GM19455 (cell line): Measurements from ENCODE around the gene TREML1.
"Not testable (repeated sequence)": the region's sequence is repeated elsewhere in the genome, so short reads cannot be mapped to it uniquely, and the experiment has no call there.

Experiments
- ATAC-seq: cut with Tn5 transposase; IDR thresholded peaks from one replicate; pipeline ENCODE4 v1.9.1; 2021; ENCODE audit not compliant: unreplicated experiment

TREML1 gene, protein sequence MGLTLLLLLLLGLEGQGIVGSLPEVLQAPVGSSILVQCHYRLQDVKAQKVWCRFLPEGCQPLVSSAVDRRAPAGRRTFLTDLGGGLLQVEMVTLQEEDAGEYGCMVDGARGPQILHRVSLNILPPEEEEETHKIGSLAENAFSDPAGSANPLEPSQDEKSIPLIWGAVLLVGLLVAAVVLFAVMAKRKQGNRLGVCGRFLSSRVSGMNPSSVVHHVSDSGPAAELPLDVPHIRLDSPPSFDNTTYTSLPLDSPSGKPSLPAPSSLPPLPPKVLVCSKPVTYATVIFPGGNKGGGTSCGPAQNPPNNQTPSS

DNA sequence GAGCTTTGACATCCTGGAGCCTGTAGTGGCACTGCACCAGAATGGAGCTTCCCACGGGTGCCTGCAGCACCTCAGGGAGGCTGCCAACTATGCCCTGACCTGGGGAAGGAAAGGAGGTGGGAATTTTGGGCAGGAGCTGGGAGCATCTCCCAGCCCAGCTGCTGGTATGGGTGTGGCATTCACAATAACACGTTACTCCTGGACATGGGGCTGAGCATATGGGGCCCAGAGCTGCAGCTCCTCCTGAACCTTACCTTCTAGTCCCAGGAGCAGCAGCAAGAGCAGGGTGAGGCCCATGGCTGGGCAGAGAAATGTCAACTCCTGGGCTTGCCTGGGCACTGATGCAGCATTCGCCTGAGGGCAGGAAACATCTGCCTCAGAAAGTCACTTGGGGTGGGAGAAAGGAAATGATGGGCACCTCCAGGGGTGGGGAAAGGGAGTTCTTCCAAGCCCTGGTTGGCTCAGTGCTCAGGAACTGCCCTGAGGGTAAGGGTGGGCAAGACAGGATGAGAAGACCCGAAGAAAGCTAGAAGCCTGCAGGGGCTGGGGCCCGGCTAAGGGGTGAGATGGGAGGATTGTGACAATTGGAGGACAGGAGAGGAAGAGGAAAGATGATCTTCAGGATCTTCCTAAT, at the start of gene TREML1:
TSS of gene TREML1 (minus strand) at position 356 of the 634 bp plus-strand sequence. CDS start at position 297, 59 bp downstream.
- ATAC-seq = no peak

DNA sequence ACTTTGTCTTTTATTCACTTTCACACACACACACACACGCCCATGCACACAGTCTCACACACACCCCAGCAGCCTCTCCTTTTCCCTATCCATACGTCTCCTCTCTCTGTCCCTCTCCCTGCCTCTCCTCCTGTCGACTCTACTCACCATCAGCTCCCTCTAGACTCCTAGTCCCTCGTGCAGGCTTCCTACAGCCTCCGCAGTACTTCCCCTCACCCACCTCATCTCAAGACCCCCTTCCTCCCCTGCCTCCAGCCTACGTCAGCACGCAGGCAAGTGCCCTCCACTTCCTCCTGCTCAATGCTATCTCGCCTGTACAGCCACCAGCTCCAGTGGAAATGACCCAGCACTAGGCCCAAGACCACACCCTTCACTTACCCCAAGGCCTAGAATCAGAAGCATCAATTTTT, 47.6 kb upstream of the TREML1 start:
- no peak for ATAC-seq

DNA sequence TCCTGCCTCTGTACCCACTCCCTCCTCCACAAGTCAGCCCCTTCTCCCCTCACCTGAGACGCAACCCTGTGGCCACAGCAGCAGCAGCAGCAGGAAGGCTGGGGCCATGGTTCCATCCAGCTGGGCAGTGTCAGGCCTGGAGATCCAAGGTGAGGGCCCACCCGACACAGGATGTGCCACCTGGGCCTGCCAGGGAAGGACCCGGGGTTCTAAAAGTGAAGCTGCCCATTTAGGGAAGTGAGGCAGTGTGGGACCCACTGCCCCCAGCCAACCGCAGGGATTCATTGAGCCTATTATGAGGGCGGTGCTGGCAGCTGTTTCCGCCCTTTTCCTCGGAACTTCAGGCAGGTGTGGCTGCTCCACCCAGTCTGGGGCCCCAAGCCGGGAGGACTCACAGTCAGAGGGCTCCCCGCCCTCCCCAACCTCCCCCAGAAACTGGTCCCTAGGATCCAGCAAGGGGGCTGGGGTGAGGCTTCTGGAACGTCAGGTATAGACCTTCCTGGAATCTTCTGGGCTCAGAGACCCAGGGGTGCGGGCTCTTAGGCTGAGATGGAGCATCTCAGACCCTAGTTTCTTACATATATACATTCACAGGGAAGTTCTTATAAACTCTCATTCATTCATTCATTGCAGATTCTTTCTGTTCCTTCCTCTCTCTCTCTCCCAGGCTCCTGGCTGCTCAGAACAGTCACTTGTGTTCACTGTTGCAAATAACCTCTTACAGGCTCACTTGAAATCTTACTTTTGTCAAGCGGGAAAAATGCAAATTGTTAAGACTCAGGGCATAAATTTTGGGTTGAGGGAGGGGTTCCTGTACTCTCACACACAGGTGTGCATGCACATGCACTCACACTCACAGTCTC, 47.0 kb upstream of the TREML1 start, which contains the start of gene TREML2:
TSS of gene TREML2 (minus strand) at position 249 of the 863 bp plus-strand sequence. CDS start at position 108, 141 bp downstream.
- ATAC-seq = no peak

DNA sequence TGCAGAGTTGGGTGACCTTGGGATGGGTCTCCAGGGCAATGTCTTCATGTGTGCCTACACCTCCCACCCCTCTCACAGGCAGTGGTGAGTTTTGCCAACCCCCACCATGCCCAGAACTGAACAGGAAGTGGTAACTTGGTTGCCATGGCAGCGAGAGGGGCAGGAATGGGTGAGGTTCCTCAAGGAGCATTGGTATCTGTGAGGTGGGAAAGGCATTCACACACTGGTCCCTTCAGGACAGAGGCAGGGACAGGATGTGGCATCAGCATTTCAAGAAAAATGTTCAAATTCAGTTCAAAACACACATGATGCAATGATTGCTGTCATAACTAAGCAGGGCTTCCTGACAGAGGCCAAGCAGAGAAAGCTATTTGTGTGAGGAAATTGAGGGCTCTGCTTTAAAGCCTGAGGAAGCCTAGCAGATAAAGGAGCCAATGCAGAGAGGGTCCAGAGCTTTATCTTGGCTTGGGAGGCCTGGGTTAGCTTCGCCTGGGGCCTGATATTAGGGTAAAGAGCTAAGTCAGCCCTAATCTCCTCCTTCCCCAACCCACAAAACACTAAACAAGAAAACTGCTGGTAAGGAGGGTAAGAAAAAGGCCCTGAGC, 46.3 kb upstream of the TREML1 start:
- ATAC-seq = no peak

DNA sequence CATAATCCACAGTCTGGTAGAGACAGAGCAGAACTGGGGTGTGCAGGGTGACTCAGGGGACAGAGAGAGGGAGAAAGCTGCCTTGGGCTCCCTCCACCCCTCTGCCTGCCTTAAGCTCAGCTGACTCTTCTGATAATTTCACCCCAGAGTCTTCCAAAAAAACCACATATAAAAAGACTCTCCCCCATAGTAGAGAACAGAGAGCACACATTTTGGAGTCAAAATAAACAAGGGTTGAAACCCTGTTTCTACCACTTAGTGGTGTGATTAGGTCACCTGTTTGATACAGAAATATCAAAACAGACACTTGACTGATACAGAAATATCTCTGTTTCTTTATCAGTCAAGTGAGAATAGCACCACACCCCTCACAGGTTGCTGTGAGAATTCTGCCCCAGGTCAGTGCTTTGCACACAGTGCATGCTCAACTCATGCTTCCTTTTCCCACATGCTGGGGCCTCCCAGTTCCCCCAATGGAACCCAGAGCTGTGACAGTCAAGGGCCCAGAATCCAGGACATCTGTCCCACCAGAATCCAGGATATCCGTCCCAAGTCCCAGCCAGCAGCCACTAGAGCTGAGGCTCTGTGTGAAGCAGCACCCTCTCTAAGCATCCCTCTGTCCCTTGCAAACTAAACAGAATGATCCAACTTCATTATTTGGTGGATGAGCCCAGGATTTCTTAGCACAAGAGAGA, 45.6 kb upstream of the TREML1 start:
- peak; percentile 56 for ATAC-seq

DNA sequence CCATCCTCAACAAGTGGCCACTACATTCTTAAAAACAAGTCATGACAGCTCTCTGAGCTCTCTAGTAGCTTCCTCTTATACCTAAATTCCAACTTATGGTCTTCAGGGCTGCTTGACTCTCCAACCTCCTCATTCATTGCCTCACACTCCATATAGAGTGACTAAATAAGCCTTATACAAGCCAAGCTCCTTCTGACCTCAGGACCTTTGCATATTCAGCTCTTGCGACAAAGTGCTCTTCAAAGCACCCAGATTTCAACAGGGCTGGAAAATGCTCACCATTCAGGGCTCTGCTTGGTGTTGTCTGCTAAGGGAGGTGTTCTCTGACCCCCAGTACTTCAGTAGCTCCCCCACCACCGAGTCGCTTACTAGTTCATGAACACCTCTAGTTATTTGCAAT, 43.1 kb upstream of the TREML1 start:
- ATAC-seq = no peak

DNA sequence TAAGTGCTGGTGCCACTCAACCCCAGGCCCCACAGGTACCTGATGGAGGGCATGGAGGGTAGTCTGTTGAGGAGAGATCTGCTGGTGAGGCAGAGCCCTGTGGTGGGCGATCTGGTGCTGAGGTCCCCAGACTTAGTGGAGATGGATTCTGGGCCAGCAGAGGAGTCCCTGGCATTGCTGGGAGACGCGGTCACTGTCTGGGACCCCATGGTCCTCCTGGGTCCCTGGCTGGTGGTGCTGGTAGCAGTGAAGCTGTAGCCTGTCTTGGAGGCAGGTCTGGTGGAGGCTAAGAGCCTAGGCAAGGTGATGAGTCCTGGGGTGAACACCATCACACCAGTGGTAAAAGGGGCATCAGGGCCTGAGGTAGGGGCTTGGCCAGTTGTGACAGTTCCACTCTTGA, 40.2 kb upstream of the TREML1 start:
- no peak for ATAC-seq

DNA sequence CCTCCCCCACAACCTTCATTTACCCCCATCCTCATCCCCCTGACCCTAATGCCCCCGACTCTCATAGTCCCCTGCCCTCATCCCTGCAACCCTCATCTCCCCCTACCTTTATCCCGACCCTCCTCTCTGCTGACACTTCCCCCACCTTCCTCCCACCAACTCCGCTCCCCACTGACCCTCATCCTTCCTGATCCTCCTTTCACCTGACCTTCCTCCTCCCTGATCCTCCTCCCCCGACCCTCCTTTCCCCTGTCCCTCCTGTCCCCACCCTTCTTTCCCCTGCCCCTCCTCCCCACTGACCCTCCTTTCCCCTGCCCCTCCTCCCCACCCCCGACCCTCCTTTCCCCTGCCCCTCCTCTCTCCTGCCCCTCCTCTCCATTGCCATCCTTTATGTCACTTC, 39.7 kb upstream of the TREML1 start:
- ATAC-seq = no peak

DNA sequence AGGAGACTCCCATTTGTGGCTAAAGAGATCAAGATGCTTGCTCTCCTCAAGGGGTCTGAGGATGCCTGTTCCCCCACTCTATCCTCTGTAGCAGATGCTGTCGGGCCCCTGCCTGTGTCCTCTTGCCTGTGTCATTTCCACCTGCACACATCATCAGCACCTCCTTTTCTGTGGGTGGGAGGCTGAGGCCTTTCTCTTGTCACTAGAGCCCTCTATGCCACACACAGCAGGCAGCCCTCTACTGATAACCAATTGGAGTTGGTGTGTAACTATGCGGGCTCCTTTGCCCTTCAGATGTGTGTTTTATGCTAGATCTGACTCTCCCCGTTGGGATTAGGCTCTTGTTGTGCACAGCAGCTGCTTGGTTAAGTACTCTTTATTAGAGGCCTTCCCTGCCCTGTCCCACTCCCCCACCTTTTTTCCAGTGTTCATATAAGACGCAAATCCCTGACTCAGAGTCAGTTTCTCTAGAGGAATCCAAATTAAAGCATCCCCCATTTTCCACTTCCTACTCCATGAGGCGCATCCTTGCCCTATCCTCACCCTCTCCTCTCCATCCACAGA, 39.1 kb upstream of the TREML1 start:
- ATAC-seq = no peak

DNA sequence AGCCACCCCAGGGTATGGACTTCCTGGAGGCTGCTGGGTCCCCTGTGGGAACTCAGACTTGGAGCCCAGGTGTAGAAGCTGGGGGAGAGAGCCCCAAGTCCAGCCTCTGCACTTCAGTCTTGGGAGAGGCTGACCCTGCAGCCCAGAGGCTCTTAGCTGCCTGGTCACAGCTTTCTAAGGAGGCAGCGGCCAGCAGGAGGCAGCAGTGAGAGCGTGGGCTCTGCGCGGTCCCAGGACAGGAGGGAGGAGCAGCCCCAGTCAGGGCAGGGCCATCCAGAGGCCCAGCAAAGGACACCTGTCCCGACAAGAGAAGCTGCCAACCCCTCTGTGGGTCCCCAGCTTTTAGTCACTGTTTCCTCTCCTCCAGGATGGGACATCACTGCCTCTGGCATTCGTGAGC, 37.4 kb upstream of the TREML1 start:
- ATAC-seq = no peak

DNA sequence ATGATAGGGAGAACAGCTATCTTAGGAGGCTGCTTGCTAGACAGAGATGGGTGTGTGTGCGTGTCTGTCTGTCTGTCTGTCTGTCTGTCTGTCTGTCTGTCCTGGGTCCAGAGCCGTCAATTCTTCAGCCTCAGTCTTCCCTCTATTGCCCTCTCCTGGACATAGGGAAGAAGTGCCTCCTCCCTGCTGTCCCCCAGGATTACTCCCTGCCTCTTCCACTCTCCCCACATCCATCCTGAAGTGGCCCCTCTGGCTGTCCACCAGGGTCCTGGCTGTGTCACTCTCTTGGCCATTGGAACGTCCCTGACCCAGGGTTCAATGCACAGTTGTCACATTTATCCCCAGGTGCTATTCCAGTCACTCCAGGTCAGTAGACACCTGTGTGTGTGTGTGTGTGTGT, 36.6 kb upstream of the TREML1 start:
- ATAC-seq = no peak

DNA sequence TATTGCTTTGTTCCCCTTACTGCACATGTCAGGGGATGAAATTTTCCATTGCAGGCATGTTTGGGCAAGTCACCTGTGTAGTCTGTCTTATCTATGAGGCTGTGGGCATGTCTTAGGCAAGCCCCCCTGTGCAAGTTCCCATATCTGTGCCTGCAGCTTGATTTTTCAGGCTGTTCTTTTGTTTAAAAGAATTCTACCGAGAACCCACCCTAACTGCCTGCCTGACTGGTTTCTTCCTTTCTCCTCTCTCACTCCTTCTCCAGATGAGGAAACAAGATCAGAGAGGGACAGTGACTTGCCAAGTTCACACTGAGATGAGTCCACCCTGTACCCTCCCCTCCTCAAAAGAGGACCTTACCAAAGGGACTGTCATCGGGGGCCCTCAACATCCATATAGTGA, 35.8 kb upstream of the TREML1 start:
- ATAC-seq = no peak

DNA sequence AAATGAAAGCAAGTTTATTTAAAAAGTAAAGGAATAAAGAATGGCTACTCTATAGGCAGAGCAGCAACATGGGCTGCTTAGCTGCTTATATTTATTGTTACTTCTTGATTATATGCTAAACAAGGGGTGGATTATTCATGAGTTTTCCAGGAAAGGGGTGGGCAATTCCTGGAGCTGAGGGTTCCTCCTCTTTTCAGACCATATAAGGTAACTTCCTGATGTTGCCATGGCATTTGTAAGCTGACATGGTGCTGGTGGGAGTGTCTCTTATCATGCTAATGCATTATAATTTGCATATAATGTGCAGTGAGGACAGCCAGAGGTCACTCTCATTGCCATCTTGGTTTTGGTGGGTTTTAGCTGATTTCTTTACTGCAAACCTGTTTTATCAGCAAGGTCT, 34.9 kb upstream of the TREML1 start:
- ATAC-seq = not testable (repeated sequence)

DNA sequence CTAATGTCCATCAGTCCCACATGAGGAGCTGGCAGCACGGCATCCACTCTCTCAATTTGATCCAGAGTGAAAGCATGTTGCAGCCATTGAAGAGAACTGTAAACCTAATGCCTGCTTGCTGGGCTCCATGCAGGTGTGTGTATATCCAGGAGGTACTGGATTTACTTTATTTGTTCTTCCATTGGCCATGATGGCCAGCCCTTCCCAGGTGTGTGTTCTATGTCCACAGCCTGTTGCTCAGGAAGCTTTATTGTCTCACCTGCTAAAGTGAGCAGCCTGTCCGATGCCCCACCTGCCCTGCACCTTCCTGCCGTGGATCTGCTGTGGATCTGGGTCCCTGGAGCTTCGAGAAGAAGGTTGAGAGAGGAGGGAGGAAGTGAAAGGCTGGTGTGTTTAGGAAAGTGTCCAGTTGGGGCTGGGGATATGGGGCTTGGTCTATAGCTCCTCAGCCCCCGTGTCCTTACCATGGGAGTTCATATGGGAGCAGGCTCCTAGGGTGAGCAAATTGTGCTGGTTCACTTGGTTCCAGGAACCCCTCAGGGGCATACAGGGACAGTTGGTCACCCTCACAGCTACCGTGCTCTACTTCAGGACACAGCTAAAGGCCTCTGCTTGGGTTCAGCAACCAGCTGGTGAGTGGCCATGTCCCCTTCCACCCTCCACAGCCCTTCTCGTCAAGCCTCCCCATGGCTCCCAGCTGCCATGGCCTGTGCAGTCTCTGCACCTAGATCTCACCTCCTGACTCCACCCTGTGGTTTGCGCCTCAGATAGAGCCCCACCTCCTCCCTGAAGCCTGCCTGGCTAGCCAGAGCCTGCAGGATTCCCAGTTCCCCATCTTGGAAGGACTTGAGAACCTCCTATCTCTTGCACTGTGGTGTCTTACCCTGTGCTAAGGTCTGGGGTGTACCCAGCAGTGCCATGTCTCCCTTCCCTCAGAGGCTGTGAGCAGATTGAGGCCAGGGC, 34.1 kb upstream of the TREML1 start:
- ATAC-seq = no peak

DNA sequence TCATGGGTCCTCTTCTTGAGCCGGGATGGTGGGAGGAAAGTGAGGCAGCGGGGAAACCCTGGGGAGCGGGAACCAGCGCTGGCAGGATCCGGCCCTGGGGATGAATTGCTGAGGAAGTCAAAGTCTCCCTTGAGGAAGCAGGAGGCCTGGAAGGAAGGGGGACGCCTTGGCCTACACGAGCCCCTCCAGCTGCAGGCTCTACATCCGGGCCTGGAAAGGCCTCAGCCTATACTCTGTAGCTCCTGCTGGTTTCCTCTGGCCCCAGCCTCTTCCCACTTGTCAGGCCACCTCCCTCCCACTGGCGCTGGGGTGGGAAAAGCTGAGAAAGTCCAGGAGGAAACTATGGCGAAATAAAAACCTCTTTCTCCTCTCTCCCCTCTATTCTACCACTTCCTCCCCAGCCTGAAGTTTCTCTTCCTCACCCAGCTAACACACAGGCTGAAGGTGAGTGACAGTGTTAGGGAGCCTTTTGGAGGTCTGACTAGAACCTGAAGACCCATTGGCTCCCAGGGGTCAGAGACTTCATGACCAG, 31.9 kb upstream of the TREML1 start:
- ATAC-seq = no peak

DNA sequence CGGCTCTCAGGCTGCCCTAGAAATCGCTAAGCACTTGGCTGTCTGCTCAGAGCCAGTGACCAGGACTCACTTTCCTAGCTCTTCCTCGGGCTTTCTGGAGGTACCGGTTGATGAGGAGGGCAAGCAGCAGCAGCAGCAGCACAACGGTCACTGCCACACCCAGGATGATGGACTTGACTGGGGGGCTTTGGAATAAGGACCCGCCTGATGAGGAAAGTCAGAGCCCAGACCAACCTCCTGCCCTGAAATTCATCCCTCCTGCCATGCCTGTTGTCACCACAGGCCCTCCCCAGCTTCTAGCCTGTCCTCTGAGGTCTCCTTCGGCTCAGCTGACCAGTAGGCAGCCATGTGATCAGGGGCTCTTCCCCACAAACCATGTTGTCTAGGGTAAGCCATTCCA, 30.6 kb upstream of the TREML1 start:
- ATAC-seq = no peak

DNA sequence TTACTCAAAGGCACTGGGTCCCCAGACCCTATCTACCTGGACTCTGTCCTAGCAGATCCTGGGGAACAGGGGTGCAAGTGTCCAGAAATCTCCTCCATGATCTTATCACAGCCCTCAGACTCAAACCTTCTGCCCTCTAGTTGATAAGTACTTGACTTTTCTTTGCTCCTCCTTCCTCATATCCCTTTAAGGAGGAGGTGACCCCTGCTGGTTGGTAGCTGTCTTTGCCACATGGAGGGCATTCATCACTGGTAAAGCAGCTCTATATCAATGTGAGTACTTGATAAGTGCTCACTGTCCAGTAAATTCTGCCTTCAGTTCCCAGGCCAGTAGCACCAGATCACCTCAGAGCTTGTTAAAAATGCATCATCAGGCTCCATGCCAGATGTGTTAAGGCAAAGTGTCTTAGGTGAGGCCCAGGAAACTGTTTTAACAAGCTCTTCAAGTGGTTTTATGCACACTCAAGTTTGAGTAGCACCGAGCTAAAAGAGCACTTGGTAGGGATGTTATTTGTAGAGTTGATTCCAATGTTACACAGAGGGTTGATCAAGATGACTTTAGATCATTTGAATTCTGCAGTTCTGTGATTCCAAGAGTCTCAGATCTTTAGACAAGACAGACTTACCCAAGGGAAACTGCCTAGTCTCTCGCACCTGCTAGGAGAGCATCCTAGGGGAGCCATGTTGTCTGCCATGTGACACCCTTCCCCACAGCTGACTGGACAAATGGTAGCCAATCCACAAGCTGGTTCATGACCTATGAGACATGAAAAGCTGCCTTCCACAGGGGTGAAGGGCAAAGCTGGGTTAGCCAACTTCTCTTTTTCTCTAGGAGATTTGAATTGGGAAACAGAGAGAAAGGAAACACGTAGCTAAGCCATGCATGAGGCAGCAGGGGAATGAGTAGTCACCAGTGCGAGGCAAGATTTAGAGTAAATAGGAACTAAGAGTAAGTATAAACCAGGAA, 28.2 kb upstream of the TREML1 start:
- peak; percentile 71 for ATAC-seq

DNA sequence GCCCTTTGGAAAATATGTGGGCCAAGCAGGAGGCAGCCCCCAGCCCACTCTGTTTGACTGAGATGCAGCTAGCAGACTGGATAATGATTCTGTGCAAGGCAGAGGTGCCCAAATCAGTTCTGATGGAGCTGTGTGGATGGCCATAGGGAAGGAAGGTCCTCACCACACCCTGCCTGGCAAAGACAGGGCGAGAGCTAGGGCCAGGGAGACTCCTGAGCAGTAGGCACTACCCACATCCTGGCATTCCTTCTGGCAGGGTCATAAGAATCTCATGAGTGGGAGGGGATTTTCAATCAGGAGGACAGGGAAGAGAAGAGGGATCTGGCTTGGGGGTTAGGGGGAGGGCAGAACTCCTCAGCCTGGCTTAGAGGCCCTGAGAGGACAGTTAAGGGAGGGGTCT, 27.4 kb upstream of the TREML1 start:
- ATAC-seq = no peak
